Tibial nerve (tissue), 3 donors: ENCODE data around the gene NCKAP1.

Experiments
- CTCF ChIP-seq, 5 experiments: fragments of 200-600 bp in 3 of 5; fragments of 450-650 bp in 2 of 5; sonication (generic) in 3 of 5; IDR thresholded peaks; one replicate each; pipeline ENCODE4 v1.5.1; 2016 to 2019; ENCODE audit warnings: antibody characterized with exemption in 5 of 5, mild to moderate bottlenecking in 3 of 5, moderate library complexity in 2 of 5
- POLR2A ChIP-seq, 2 donors: fragments of 450-650 bp; IDR thresholded peaks; one replicate each; pipeline ENCODE4 v1.6.1; 2017; ENCODE audit warnings: antibody characterized with exemption in 2 of 2, mild to moderate bottlenecking in 2 of 2, moderate library complexity in 2 of 2

GRCh38 chr2:182954789-182955188 lies 83.5 kb downstream of the NCKAP1 start:
- TF ChIP-seq CTCF (IDR thresholded peaks at IDR 0.05) (no peak), POLR2A (IDR thresholded peaks at IDR 0.05) (no peak)
